Mucosa of descending colon (tissue), 3 donors: ENCODE measurements around the gene IL1RAP. TPM values are rescaled to one million over a fixed set of nuclear protein-coding genes. Genes with fewer than 3 reads are reported as not detected.

ENCODE experiments used
- ATAC-seq: fragments of 200-7000 bp; cut with Tn5 transposase; one replicate; pipeline ENCODE4 v1.9.1; 2020; ENCODE audit warnings: mild to moderate bottlenecking, moderate library complexity
- DNase-seq, 3 donors: peaks; one replicate each; pipeline ENCODE4 v3.0.0-alpha.2; 2020
- H3K36me3 ChIP-seq: fragments of 200-600 bp; one replicate; pipeline ENCODE4 v1.8.0; 2021; ENCODE audit warnings: low read depth, mild to moderate bottlenecking
- H3K4me1 ChIP-seq: fragments of 200-600 bp; one replicate; pipeline ENCODE4 v1.8.0; 2021; ENCODE audit warnings: low read depth, mild to moderate bottlenecking
- H3K4me3 ChIP-seq: fragments of 200-600 bp; one replicate; pipeline ENCODE4 v1.8.0; 2021; ENCODE audit warnings: mild to moderate bottlenecking
- H3K9me3 ChIP-seq: fragments of 200-600 bp; one replicate; pipeline ENCODE4 v1.8.0; 2021; ENCODE audit warnings: mild to moderate bottlenecking
- intact Hi-C, 2 donors: fragments of 100-400 bp; cut with DNase I in 1 of 2; cut with micrococcal nuclease in 1 of 2; formaldehyde crosslinking; loops; one replicate each; pipeline versions ENCODE4 v1.11.0 to v1.11.1; 2022; cut with DNase I, micrococcal nuclease
- total RNA-seq, 3 donors: library from RNA; stranded (reverse); fragmentation: NEBNext Ultra II Directional in 2 of 3; extraction: Animal tissue kit (Norgen Biotek cat#: 25700) in 2 of 3; gene quantifications; one replicate each; pipeline versions ENCODE4 v1.2.1 to v1.2.4, GENCODE V29; 2021 to 2023
- TF ChIP-seq, protein P1 (sequence below): fragments of 200-600 bp; IDR thresholded peaks from one replicate; pipeline ENCODE4 v1.8.0; 2022; ENCODE audit warnings: antibody characterized with exemption, mild to moderate bottlenecking
- donor health status: DM: no; HTN: no; CAD: no; lungs with moderate emphysema.
- donor health status: DM: no; HTN: no; CAD: no.
- donor health status: DM: no; HTN: yes; CAD: no.

Gene IL1RAP
- total RNA-seq, 3 donors from 2014 or later = 4.8 to 8.3 (median 5.2) TPM

DNA sequence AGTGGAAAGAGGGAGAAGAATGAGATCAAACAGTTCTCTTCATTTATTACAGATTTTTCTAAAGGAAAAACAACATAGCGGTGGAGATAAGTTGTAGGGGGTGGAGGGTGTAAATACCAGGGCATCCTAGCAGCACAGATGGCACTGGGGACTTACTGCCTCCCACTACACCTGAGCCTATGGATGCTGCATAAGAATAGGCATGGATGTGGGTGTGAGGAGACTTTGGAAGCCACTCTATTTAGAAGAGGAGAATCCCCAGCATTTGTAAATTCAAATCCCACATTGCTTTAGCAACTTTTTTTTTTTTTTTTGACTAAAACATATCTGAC is 27.4 kb upstream of the IL1RAP start:
- intact Hi-C loops = no loop called here
- DNase-seq (no peak), ATAC-seq (no peak)
- Histone ChIP-seq H3K4me1 (no peaks in the 10 kb centered on the region), H3K36me3 (no peaks in the 10 kb centered on the region), H3K4me3 (no peak overlapping the region), H3K9me3 (no peaks in the 10 kb centered on the region)
- TF ChIP-seq, protein P1, sequence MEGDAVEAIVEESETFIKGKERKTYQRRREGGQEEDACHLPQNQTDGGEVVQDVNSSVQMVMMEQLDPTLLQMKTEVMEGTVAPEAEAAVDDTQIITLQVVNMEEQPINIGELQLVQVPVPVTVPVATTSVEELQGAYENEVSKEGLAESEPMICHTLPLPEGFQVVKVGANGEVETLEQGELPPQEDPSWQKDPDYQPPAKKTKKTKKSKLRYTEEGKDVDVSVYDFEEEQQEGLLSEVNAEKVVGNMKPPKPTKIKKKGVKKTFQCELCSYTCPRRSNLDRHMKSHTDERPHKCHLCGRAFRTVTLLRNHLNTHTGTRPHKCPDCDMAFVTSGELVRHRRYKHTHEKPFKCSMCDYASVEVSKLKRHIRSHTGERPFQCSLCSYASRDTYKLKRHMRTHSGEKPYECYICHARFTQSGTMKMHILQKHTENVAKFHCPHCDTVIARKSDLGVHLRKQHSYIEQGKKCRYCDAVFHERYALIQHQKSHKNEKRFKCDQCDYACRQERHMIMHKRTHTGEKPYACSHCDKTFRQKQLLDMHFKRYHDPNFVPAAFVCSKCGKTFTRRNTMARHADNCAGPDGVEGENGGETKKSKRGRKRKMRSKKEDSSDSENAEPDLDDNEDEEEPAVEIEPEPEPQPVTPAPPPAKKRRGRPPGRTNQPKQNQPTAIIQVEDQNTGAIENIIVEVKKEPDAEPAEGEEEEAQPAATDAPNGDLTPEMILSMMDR = no peak

DNA sequence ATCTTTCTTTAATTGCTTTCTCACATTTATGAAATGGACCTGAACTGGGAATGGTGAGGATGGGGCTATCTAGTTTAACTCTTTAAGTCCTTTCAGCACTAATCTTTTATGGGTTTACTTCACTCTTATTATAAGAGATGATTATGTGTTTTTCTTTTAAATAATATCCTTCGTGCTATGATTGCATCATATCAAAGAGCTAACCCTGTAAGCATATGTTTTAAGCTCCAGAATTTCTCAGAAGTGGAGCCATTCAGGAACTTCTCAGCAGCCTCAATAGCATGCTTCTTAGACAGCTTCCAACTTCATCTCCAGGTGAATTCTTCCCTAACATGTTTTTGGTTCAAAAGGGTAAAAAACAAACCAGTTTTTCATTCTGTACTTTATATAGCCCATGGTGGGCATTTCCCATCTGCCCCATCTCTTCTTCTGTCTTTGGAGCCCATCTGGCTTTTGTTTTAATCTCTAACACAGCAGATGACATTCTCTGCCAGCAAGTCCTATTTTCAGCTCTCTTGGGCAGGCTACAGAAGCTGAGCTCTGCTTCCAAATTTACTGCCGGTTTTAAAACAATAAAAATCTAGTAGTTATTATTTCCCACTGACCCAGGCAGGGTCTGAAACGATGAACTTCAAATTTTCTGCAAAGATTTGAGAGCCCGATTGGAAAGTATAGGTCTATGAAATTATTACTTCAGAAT is 26.8 kb upstream of the IL1RAP start:
- H3K9me3 ChIP-seq = no peaks in the 10 kb centered on the region
- no peaks in the 10 kb centered on the region for H3K36me3 ChIP-seq
- H3K4me1 ChIP-seq = no peaks in the 10 kb centered on the region
- TF ChIP-seq, protein P1 = no peak
- H3K4me3 ChIP-seq = no peak overlapping the region
- intact Hi-C loops = no loop called here
- DNase-seq = no peak
- ATAC-seq = no peak

DNA sequence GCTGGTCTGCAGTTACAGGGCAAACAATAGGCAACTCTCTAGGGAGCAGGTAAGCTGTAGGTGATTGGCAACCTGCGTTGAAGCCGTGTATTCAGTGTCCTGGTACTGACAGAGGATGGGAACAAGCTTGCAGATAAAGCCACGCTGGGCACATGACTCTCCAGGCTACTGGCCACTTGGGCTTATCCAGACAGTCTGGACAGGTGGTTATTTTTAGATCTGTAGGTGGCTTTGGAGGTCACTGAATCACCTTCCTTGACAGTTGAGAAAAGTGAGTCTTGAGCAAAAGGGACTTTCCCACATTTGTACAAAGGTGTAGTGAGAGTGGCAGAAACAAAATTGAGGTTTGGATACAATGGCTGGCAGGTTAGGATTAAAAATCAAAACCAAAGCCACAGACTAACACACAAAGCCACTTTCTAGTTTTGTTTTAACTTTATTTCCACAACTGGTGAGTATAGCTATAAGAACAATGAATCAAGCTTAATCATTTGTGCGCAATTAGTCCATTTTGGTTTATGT is 22.3 kb upstream of the IL1RAP start:
- Histone ChIP-seq H3K4me1 (no peaks in the 10 kb centered on the region), H3K9me3 (no peaks in the 10 kb centered on the region), H3K4me3 (no peak overlapping the region), H3K36me3 (no peaks in the 10 kb centered on the region)
- TF ChIP-seq, protein P1 = no peak
- intact Hi-C loops = no loop called here
- ATAC-seq = no peak
- no peak for DNase-seq

DNA sequence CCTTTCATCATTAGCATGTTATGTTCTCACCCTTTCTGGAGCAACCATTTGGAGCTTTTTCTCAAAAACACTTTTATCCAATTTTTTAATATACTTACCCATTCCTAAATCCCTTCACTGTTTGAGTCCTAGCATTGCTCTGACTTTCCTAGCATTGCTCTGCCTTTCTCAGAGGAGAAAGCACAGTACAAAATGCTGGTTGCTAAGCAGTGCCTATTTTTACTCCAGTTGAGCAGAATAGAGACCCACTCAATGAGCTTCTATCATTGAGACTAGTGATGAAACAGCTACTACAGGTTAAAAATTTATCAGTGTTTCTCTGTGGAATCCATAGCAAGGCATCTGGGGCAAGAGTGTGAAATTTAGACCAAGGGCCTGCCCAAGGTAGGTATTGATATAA is 21.8 kb upstream of the IL1RAP start:
- intact Hi-C loops = no loop called here

DNA sequence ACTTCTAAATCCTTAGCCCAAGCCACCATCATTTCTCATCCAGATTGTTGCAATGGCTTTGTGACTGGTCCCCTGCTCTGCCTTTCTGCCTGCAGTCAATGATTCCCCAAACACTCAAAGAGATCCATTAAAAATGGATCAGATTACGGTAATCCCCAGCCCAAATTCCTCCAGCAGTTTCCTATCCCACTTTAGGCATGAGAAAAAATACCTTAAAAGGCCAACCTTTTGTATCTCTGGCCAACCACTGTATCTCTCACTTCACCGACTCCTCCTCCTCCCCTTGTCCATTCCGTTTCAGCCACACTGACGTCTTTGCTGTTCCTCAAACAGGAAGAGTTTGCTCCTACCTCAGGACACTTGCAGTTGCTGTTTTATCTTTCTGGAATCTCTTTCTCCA is 20.9 kb upstream of the IL1RAP start:
- no peak overlapping the region for H3K4me3 ChIP-seq
- TF ChIP-seq, protein P1 = no peak
- intact Hi-C loops = no loop called here
- DNase-seq = no peak
- ATAC-seq = no peak
- H3K36me3 ChIP-seq = no peaks in the 10 kb centered on the region
- H3K4me1 ChIP-seq = no peaks in the 10 kb centered on the region
- no peaks in the 10 kb centered on the region for H3K9me3 ChIP-seq

More for the DNA sequence above, 21.8 kb upstream of the IL1RAP start:
- H3K36me3 ChIP-seq = no peaks in the 10 kb centered on the region
- no peaks in the 10 kb centered on the region for H3K9me3 ChIP-seq
- TF ChIP-seq, protein P1 = no peak
- H3K4me1 ChIP-seq = no peaks in the 10 kb centered on the region
- H3K4me3 ChIP-seq = no peak overlapping the region
- DNase-seq (no peak), ATAC-seq (no peak)
